ENCODE results near the gene CCDC34. TPM values are rescaled to one million over a fixed set of nuclear protein-coding genes. Genes with fewer than 3 reads are reported as not detected.

The CCDC34 gene
- total RNA-seq, 3 donors from 2014 or later, result 7.2 to 11.2 (median 10.1) TPM

GRCh38 chr11:27409049-27409448 lies 46.0 kb upstream of the CCDC34 start:
- no peaks in the 10 kb centered on the region for H3K4me1 ChIP-seq (ENCODE audit: low read depth)
- TF ChIP-seq, protein P1, sequence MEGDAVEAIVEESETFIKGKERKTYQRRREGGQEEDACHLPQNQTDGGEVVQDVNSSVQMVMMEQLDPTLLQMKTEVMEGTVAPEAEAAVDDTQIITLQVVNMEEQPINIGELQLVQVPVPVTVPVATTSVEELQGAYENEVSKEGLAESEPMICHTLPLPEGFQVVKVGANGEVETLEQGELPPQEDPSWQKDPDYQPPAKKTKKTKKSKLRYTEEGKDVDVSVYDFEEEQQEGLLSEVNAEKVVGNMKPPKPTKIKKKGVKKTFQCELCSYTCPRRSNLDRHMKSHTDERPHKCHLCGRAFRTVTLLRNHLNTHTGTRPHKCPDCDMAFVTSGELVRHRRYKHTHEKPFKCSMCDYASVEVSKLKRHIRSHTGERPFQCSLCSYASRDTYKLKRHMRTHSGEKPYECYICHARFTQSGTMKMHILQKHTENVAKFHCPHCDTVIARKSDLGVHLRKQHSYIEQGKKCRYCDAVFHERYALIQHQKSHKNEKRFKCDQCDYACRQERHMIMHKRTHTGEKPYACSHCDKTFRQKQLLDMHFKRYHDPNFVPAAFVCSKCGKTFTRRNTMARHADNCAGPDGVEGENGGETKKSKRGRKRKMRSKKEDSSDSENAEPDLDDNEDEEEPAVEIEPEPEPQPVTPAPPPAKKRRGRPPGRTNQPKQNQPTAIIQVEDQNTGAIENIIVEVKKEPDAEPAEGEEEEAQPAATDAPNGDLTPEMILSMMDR (IDR thresholded peaks at IDR 0.05), result no peak
- H3K36me3 ChIP-seq (ENCODE audit: low read depth), result no peaks in the 10 kb centered on the region
- no peaks in the 10 kb centered on the region for H3K9me3 ChIP-seq
- intact Hi-C loops (cut with DNase I, micrococcal nuclease), result no loop called here
- ATAC-seq (no peak), DNase-seq (no peak)
- H3K4me3 ChIP-seq, result no peak overlapping the region

DNA sequence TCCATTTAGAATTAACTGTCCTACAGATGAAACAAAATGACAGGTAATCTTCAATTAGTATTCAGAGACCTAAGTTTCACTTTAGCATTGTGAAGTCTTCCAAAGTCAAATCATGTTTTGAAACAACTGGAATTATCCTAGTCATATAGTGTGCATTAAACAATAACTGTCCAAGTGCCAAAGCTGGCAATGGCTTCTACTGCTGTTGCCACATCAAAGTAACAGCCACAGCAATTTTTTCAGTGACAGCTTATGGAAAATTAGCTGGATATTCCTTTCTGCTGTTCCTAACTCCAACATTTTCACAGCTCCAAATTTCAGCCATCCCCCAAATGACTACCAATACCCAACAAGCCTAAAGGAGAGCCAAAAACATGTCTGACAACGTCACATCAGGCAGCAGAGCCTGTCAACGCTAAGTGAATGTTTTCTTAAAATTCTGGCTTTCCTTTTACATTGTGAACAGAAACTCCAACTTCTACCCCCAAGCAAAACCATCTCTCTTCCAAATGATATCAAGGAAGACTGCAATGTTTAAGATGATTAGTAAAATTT lies 45.3 kb upstream of the CCDC34 start:
- Histone ChIP-seq H3K36me3 (ENCODE audit: low read depth) (no peaks in the 10 kb centered on the region), H3K4me3 (no peak overlapping the region), H3K4me1 (ENCODE audit: low read depth) (peaks cover under 1% of the 10 kb centered on the region), H3K9me3 (no peaks in the 10 kb centered on the region)
- intact Hi-C loops (cut with DNase I, micrococcal nuclease), result no loop called here
- ATAC-seq (no peak), DNase-seq (no peak)
- TF ChIP-seq, protein P1 (IDR thresholded peaks at IDR 0.05), result no peak

DNA sequence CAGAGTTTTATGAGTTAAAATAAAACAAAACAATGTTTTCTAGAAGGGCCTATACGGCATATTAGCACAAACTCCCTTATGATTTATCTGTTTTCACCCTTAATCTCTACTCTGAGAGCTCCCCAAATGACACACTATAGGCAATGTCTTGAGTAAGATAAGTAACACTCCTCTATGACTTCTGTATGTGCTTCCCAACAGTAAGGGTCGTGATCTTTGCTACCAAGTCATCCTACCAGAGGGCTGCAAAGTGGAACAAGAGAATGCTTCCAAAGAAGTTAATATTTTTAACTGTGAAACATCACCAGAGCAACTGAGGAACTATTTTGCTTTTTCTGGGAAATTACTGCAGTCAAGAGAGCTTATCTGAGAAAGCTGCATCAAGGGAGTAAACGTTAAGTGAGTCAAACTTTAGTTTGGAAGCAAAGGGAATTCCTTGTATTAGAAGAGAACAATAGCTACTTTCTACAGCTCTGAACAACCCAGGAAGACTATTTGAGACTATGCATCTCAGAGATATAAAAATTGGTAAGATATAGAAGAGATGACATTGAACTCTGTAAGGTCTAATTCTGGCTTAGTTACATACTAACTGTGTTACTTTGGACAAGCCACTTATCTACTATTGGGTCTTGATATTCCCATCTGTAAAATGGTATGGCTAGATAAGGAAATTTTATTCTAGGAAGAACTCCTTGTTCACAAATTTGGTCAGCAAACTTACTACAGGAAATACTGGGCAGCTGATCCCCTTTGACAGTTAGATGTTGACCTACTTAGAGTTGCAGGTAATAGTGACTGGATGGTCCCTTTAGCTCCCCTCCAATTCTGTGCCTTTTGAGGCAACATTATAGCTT lies 43.7 kb upstream of the CCDC34 start:
- Histone ChIP-seq H3K4me1 (ENCODE audit: low read depth) (peaks cover 16% of the 10 kb centered on the region), H3K4me3 (no peak overlapping the region), H3K36me3 (ENCODE audit: low read depth) (no peaks in the 10 kb centered on the region), H3K9me3 (no peaks in the 10 kb centered on the region)
- ATAC-seq (no peak), DNase-seq (no peak)
- intact Hi-C loops (cut with DNase I, micrococcal nuclease), result no loop called here
- TF ChIP-seq, protein P1 (IDR thresholded peaks at IDR 0.05), result no peak

DNA sequence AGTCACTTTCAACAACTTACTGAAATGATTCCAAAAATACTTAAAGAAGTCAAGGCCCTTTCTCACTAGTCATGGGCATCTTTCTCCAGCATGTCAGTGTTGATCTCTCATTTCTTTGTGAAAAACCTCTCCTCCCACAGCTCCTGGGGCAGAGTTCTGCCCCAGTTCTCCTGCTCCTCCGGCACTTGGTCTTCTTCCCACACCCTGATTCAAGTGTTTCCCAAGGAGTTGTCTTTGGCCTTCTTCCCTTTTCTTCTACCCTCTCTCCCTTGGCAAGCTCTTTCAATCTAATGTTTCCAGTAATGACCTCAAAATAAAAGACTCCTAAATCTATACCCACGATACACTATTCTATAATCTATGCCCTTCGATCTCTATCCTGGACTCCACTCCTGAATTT lies 42.1 kb upstream of the CCDC34 start:
- H3K36me3 ChIP-seq (ENCODE audit: low read depth), result no peaks in the 10 kb centered on the region
- ATAC-seq (no peak), DNase-seq (no peak)
- no peak overlapping the region for H3K4me3 ChIP-seq
- TF ChIP-seq, protein P1 (IDR thresholded peaks at IDR 0.05), result no peak
- H3K9me3 ChIP-seq, result no peaks in the 10 kb centered on the region
- intact Hi-C loops (cut with DNase I, micrococcal nuclease), result no loop called here
- H3K4me1 ChIP-seq (ENCODE audit: low read depth), result peaks cover 26% of the 10 kb centered on the region

- no peak for ATAC-seq
- no peak overlapping the region for H3K4me3 ChIP-seq
- H3K36me3 ChIP-seq (ENCODE audit: low read depth), result no peaks in the 10 kb centered on the region
- no peaks in the 10 kb centered on the region for H3K9me3 ChIP-seq
- TF ChIP-seq, protein P1 (IDR thresholded peaks at IDR 0.05), result no peak
- no peak for DNase-seq
- H3K4me1 ChIP-seq (ENCODE audit: low read depth), result peaks cover 32% of the 10 kb centered on the region
- intact Hi-C loops (cut with DNase I, micrococcal nuclease), result loop anchor here in 1 of 2 donors (5.0 kb wide), 1 partner anchor 63 kb away; no protein-coding TSS in a partner anchor
Measured at GRCh38 chr11:27404427-27404826, 41.4 kb upstream of the CCDC34 start.

All from mucosa of descending colon (tissue), 3 donors.